Activated CD8-positive, alpha-beta memory T cell treated with anti-CD3 and anti-CD28 coated beads, Interleukin-2, amount 10 ng/mL, durations not matched to agents 7 days and 5 days (primary cell): ENCODE results near the gene SLC35B2. TPM values are rescaled to one million over a fixed set of nuclear protein-coding genes. Genes with fewer than 3 reads are reported as not detected.

Experiments used
- ATAC-seq: fragments of 150-1000 bp; cut with Tn5 transposase; one replicate; pipeline ENCODE4 v1.10.0; 2021; ENCODE audit warnings: moderate library complexity
- CTCF ChIA-PET: fragments of 350-600 bp; sonication (Branson Sonifier 250); formaldehyde crosslinking; loops from one replicate; lab custom pipeline; 2021; ENCODE audit warnings: antibody characterized with exemption; lab: Charles Lee
- DNase-seq: peaks from one replicate; pipeline ENCODE4 v3.0.0-alpha.2; 2020
- H3K27ac Mint-ChIP-seq: one replicate; pipeline ENCODE4 v1.8.0; 2021; ENCODE audit warnings: mild to moderate bottlenecking, mixed read lengths
- H3K27me3 Mint-ChIP-seq: one replicate; pipeline ENCODE4 v1.8.0; 2021; ENCODE audit warnings: mixed read lengths
- H3K36me3 Mint-ChIP-seq: one replicate; pipeline ENCODE4 v1.8.0; 2021; ENCODE audit warnings: mild to moderate bottlenecking, mixed read lengths
- H3K4me1 Mint-ChIP-seq: one replicate; pipeline ENCODE4 v1.8.0; 2021; ENCODE audit warnings: mixed read lengths
- H3K4me3 Mint-ChIP-seq: one replicate; pipeline ENCODE4 v1.8.0; 2021; ENCODE audit warnings: mild to moderate bottlenecking, moderate library complexity, mixed read lengths
- H3K9me3 Mint-ChIP-seq: one replicate; pipeline ENCODE4 v1.8.0; 2022; ENCODE audit warnings: low read depth, mixed read lengths
- total RNA-seq, 2 experiments: library from RNA; stranded (reverse); gene quantifications; one replicate each; pipeline ENCODE4 v1.2.3, GENCODE V29; 2021

SLC35B2 gene
- total RNA-seq, 2 experiments from 2014 or later: 28.0 to 39.6 TPM

- ATAC-seq (peak; percentile 14), DNase-seq (no peak)
- no peak overlapping the region for H3K27ac Mint-ChIP-seq
- peak overlapping the region; percentile 28 for H3K4me3 Mint-ChIP-seq
- H3K36me3 Mint-ChIP-seq: no peaks in the 10 kb centered on the region
- H3K9me3 Mint-ChIP-seq: no peaks in the 10 kb centered on the region
- CTCF ChIA-PET: interaction anchor here (0.6 to 7.0 kb wide), 5 partner anchors 34 to 617 kb away, joined by 3 to 94 read pairs (median 4); partner anchors contain the start of gene AARS2
- peaks cover 35% of the 10 kb centered on the region for H3K4me1 Mint-ChIP-seq
- H3K27me3 Mint-ChIP-seq: peaks cover 59% of the 10 kb centered on the region
Measured at GRCh38 chr6:44270526-44271405, 13.4 kb upstream of the SLC35B2 start.

- ATAC-seq: no peak
- H3K4me1 Mint-ChIP-seq: peaks cover 37% of the 10 kb centered on the region
Measured at GRCh38 chr6:44269921-44270525, 12.7 kb upstream of the SLC35B2 start, which contains the start of gene TMEM151B. Gene TMEM151B, plus strand, starts transcription at chr6:44270450. Its CDS starts 293 bp downstream, at chr6:44270743.

GRCh38 chr6:44269178-44269920, 12.0 kb upstream of the SLC35B2 start:
- peaks cover 50% of the 10 kb centered on the region for H3K27me3 Mint-ChIP-seq
- peaks cover 37% of the 10 kb centered on the region for H3K4me1 Mint-ChIP-seq
- no peak overlapping the region for H3K4me3 Mint-ChIP-seq
- no peaks in the 10 kb centered on the region for H3K9me3 Mint-ChIP-seq
- DNase-seq: no peak
- CTCF ChIA-PET: interaction anchor here (1.0 to 7.0 kb wide), 10 partner anchors 9 to 117 kb away, joined by 3 to 94 read pairs (median 14); partner anchors contain the start of genes SLC35B2 and SPATS1
- H3K27ac Mint-ChIP-seq: no peak overlapping the region
- no peaks in the 10 kb centered on the region for H3K36me3 Mint-ChIP-seq
- ATAC-seq: no peak

More at GRCh38 chr6:44269921-44270525, 12.7 kb upstream of the SLC35B2 start, which contains the start of gene TMEM151B:
- Mint-ChIP-seq H3K27ac (no peak within 1 kb of the TSS), H3K9me3 (no peaks in the 10 kb centered on the region), H3K36me3 (no peaks in the 10 kb centered on the region), H3K4me3 (peak within 1 kb of the TSS; percentile 28), H3K27me3 (peaks cover 56% of the 10 kb centered on the region)
- CTCF ChIA-PET: interaction anchor here (0.9 to 7.0 kb wide), 6 partner anchors 35 to 116 kb away, joined by 3 to 94 read pairs (median 4); partner anchors contain the start of gene AARS2
- no peak for DNase-seq

- no peak for ATAC-seq
Measured at GRCh38 chr6:44268095-44268628, 10.8 kb upstream of the SLC35B2 start.

GRCh38 chr6:44267252-44267651, 9.9 kb upstream of the SLC35B2 start:
- Mint-ChIP-seq H3K36me3 (peaks cover 7% of the 10 kb centered on the region), H3K4me3 (no peak overlapping the region), H3K27me3 (peaks cover 31% of the 10 kb centered on the region), H3K9me3 (no peaks in the 10 kb centered on the region), H3K4me1 (peaks cover 44% of the 10 kb centered on the region), H3K27ac (no peak overlapping the region)
- DNase-seq (no peak), ATAC-seq (no peak)
- CTCF ChIA-PET: interaction anchor here (0.7 to 7.0 kb wide), 21 partner anchors 11 to 199 kb away, joined by 3 to 94 read pairs (median 7); partner anchors contain the start of genes AARS2, HSP90AB1, SLC29A1 and SLC35B2

More at GRCh38 chr6:44268095-44268628, 10.8 kb upstream of the SLC35B2 start:
- DNase-seq: peak; percentile 74
- H3K36me3 Mint-ChIP-seq: peaks cover 6% of the 10 kb centered on the region
- no peak overlapping the region for H3K27ac Mint-ChIP-seq
- no peak overlapping the region for H3K4me3 Mint-ChIP-seq
- H3K9me3 Mint-ChIP-seq: no peaks in the 10 kb centered on the region
- peaks cover 40% of the 10 kb centered on the region for H3K27me3 Mint-ChIP-seq
- peaks cover 37% of the 10 kb centered on the region for H3K4me1 Mint-ChIP-seq
- CTCF ChIA-PET: interaction anchor here (0.7 to 7.0 kb wide), 25 partner anchors 11 to 198 kb away, joined by 3 to 94 read pairs (median 5); partner anchors contain the start of genes AARS2, HSP90AB1, SLC29A1 and SLC35B2

GRCh38 chr6:44266347-44266746, 9.0 kb upstream of the SLC35B2 start:
- H3K36me3 Mint-ChIP-seq: peaks cover 7% of the 10 kb centered on the region
- CTCF ChIA-PET: interaction anchor here (0.7 to 7.0 kb wide), 12 partner anchors 10 to 200 kb away, joined by 3 to 94 read pairs (median 12); partner anchors contain the start of genes AARS2, HSP90AB1, SLC35B2 and SPATS1
- peak; percentile 69 for DNase-seq
- H3K4me1 Mint-ChIP-seq: peaks cover 53% of the 10 kb centered on the region
- no peak for ATAC-seq
- peak overlapping the region; percentile 97 for H3K4me3 Mint-ChIP-seq
- peaks cover 22% of the 10 kb centered on the region for H3K27me3 Mint-ChIP-seq
- H3K27ac Mint-ChIP-seq: peak overlapping the region; percentile 93
- H3K9me3 Mint-ChIP-seq: no peaks in the 10 kb centered on the region

- peaks cover 13% of the 10 kb centered on the region for H3K36me3 Mint-ChIP-seq
- CTCF ChIA-PET: interaction anchor here (1.0 to 7.0 kb wide), 8 partner anchors 9 to 93 kb away, joined by 4 to 94 read pairs (median 13); partner anchors contain the start of genes AARS2, HSP90AB1, SLC35B2 and SPATS1
- H3K4me3 Mint-ChIP-seq: peak overlapping the region; percentile 97
- H3K9me3 Mint-ChIP-seq: no peaks in the 10 kb centered on the region
- H3K27me3 Mint-ChIP-seq: peaks cover 18% of the 10 kb centered on the region
- DNase-seq: no peak
- ATAC-seq: no peak
- H3K27ac Mint-ChIP-seq: peak overlapping the region; percentile 93
- peaks cover 58% of the 10 kb centered on the region for H3K4me1 Mint-ChIP-seq
Measured at GRCh38 chr6:44265722-44266233, 8.4 kb upstream of the SLC35B2 start.

- H3K4me1 Mint-ChIP-seq: peaks cover 60% of the 10 kb centered on the region
- peak within 1 kb of the TSS; percentile 97 for H3K4me3 Mint-ChIP-seq
- peak; percentile 74 for ATAC-seq
- no peaks in the 10 kb centered on the region for H3K9me3 Mint-ChIP-seq
- CTCF ChIA-PET: interaction anchor here (0.7 to 7.0 kb wide), 14 partner anchors 8 to 133 kb away, joined by 3 to 94 read pairs (median 6); partner anchors contain the start of genes AARS2, HSP90AB1, SLC35B2 and SPATS1
- peak within 1 kb of the TSS; percentile 96 for H3K27ac Mint-ChIP-seq
- DNase-seq: peak; percentile 94
- peaks cover 18% of the 10 kb centered on the region for H3K27me3 Mint-ChIP-seq
- peaks cover 18% of the 10 kb centered on the region for H3K36me3 Mint-ChIP-seq
Measured at GRCh38 chr6:44265007-44265721, 7.8 kb upstream of the SLC35B2 start, which contains the start of gene NFKBIE. Gene NFKBIE, minus strand, starts transcription at chr6:44265551. Its CDS starts 205 bp downstream, at chr6:44265346.

GRCh38 chr6:44264154-44265006, 7.1 kb upstream of the SLC35B2 start:
- Mint-ChIP-seq H3K4me3 (peak overlapping the region; percentile 97), H3K9me3 (no peaks in the 10 kb centered on the region), H3K27ac (peak overlapping the region; percentile 96), H3K4me1 (peaks cover 52% of the 10 kb centered on the region), H3K36me3 (peaks cover 19% of the 10 kb centered on the region), H3K27me3 (peaks cover 10% of the 10 kb centered on the region)
- ATAC-seq: peak; percentile 38
- CTCF ChIA-PET: interaction anchor here (0.7 to 4.5 kb wide), 10 partner anchors 11 to 598 kb away, joined by 3 to 39 read pairs (median 4); partner anchors contain the start of genes AARS2 and HSP90AB1
- peak; percentile 69 for DNase-seq

GRCh38 chr6:44263354-44264100, 6.2 kb upstream of the SLC35B2 start:
- Mint-ChIP-seq H3K4me1 (peaks cover 51% of the 10 kb centered on the region), H3K27me3 (peaks cover 2% of the 10 kb centered on the region), H3K27ac (peak overlapping the region; percentile 96), H3K4me3 (peak overlapping the region; percentile 97), H3K9me3 (no peaks in the 10 kb centered on the region), H3K36me3 (peaks cover 23% of the 10 kb centered on the region)
- CTCF ChIA-PET: interaction anchor here (0.7 to 4.5 kb wide), 8 partner anchors 11 to 597 kb away, joined by 3 to 39 read pairs (median 8); partner anchors contain the start of genes AARS2 and HSP90AB1
- peak; percentile 11 for ATAC-seq
- DNase-seq: peak; percentile 57
